Smooth muscle cell of bladder (primary cell): ENCODE data around the gene HYCC2. TPM values are rescaled to one million over a fixed set of nuclear protein-coding genes. Genes with fewer than 3 reads are reported as not detected.

Experiments
- total RNA-seq: library from RNA; depleted of rRNA; stranded (reverse); fragments of >200 nt; gene quantifications from 2 replicates; pipeline ENCODE4 v1.2.3, GENCODE V29; 2014

The HYCC2 gene
- 6.7 and 7.5 TPM in 2 replicates for total RNA-seq

GRCh38 chr2:201071479-201072200 lies at the start of gene HYCC2, which contains the start of gene NDUFB3:
Gene HYCC2, minus strand, starts transcription at chr2:201071671. Its CDS starts 47,662 bp downstream, at chr2:201024009.
Gene NDUFB3, plus strand, starts transcription at chr2:201072001. Its CDS starts 6,882 bp downstream, at chr2:201078883.

DNA sequence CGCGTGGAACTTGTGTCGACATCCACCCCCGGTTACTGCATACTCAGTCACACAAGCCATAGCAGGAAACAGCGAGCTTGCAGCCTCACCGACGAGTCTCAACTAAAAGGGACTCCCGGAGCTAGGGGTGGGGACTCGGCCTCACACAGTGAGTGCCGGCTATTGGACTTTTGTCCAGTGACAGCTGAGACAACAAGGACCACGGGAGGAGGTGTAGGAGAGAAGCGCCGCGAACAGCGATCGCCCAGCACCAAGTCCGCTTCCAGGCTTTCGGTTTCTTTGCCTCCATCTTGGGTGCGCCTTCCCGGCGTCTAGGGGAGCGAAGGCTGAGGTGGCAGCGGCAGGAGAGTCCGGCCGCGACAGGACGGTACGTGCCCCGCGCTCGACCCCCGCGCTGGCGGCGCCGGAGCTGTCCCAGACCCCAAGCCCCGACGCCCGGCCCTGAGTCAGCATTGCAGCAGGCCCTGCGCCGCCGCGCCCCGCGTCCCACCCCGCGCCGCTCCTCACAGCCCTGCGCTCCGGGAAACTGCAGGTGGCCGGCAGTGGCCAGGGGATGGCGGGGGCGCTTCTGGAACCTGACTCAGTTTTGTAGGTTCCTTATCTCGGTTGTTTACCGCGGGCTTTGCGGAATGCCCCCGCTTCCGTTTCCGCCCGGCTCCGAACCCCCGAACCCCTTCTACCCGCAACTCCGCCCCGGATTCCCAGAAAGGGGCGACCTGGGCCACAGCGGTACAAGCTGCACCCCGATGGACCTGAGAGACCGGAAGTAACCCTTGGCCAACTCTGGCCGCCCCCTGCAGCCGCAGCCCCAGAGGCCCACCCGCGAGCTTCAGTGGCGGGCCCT lies 44.9 kb upstream of the HYCC2 start, which contains the start of gene CFLAR:
CFLAR (plus strand) TSS at position 50 of the 844 bp plus-strand sequence. CDS start 13,702 bp downstream, outside the sequence.

Other genes starting within 250 kb of the HYCC2 start
- 56.7 and 60.9 TPM in 2 replicates for gene CLK1, start 207.0 kb downstream of the HYCC2 start, total RNA-seq
- gene PPIL3, start 182.6 kb downstream of the HYCC2 start, total RNA-seq: 50.2 and 63.9 TPM in 2 replicates
- 17.8 and 19.1 TPM in 2 replicates for gene NIF3L1, start 182.3 kb downstream of the HYCC2 start, total RNA-seq
- 12.3 and 12.4 TPM in 2 replicates for gene ORC2, start 108.0 kb downstream of the HYCC2 start, total RNA-seq
- 110 and 118 TPM in 2 replicates for gene NDUFB3, start 330 bp upstream of the HYCC2 start, total RNA-seq
- gene CFLAR, start 44.5 kb upstream of the HYCC2 start, total RNA-seq: 61.7 and 105 TPM in 2 replicates
- 6.4 and 9.1 TPM in 2 replicates for gene CASP10, start 111.5 kb upstream of the HYCC2 start, total RNA-seq
- 19.1 and 21.5 TPM in 2 replicates for gene CASP8, start 188.9 kb upstream of the HYCC2 start, total RNA-seq